IPS DF 4.7 (cell line): Measurements from ENCODE around the gene TPST1.
"Not testable (repeated sequence)": the region's sequence is repeated elsewhere in the genome, so short reads cannot be mapped to it uniquely, and the experiment has no call there.

Experiments used
- DNase-seq: peaks from one replicate; pipeline ENCODE4 v3.0.0-alpha.2; 2013; ENCODE audit warnings: low spot score; ENCODE audit errors: extremely low read depth

Gene TPST1

DNA sequence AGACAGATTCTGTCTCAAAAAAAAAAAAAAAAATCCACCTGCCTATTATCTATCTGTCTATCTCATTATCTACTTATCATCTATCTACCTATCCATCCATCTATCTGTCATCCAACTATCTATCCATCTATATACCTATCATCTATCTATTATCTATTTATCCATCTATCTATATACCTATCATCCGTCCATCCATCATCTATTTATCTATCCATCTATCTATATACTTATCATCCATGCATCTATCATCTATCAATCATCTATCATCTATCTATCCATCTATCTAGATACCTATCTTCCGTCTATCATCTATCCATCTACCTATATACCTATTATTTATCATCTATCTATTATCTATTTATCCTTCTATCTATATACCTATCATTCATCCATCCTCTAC lies 16.5 kb upstream of the TPST1 start:
- no peak for DNase-seq

DNA sequence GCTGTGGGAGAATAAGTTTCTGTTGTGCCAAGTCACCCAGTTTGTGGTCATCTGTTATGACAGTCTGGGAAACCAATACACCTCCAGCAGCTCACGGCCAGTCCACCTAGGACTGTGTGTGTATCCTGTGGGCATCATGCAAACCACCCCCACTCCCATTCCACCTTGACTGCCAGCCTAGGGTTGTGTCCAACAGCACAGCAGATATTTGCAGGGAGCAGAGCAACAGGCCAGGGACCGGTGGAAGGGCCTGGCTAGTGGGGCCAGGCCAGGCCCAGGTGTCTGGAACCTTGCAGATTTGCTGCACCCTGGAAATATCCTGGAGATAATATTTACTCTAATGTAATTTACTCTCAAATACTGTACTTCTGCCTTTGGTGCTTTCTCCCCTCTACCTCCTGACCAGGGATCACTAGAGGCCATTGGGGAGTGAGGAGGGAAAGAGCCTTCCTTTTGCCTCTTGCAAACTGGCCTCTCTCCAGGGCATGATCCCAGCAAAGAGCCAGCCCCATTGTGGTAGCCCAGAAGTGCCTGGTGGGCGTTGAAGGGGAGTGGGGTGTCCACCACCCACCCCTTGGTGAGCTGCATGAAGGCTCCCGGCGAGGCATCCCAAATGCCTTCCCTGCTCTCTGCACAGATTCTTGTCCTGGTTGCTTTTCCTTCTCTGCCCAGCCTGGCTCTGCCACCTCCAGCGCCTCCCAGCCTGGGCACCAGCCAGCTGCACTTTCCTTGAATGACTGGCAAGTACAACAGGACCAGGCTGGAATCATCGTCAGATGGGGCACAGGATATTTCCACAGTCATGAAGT lies 15.2 kb upstream of the TPST1 start:
- DNase-seq = no peak

DNA sequence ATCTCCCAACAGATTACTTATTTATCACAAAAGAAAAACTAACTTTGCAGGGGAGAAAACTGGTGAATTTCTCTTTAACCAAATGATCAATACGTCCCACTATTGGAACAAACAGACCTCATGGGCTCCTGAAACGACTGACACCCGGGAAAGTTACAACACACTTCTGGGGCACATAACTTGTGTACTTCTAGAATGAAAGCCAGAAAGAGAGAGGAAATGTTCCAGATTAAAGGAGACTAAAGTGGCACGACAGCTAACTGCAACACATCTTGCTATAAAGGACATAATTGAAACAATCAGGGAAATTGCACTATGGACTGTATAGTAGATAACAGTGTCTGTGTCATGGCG lies 14.7 kb upstream of the TPST1 start:
- DNase-seq = no peak

DNA sequence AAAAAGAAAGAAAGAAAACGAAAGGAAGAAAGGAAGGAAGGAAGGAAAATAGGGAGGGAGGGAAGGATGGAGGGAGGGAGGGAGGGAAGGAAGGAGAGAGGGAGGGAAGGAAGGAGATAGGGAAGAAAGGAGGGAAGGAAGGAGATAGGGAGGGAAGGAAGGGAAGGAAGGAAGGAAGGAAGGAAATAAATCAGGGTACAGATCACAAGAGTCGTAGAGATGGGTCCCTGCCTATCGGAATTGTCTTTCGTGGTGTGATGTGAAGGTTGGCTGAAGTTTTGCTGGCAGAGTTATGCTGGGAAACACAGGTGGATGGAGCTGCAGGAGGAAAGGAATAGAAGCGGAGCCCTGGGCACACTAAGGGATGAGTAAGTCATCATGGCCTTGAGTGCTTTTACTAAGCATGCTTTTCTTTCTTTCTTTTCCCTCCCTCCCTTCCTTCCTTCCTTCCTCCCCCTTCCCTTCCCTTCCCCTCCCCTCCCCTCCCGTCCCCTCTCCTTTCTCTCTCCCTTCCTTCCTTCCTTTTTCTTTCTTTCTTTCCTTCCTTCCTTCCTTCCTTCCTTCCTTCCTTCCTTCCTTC lies 11.9 kb upstream of the TPST1 start:
- DNase-seq = no peak

DNA sequence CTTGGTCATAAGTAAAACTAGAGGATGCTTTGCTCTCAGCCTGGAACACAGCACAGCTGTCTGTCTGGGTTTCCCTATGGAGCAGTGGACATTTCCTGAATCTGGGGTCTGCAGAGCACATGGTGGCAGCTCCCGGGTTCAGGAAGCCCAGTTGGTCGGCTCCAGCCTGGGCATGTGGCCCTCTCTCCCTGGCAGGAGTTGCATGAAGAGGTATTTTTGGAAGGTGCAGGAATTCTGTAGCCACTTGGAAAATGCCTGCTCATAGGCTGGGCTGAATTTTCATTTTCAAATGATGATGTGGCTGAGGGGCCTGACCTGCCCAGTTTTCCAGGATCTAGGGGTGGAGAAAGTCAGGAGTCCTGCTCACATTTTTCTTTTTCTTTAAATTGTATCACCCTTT lies 6.7 kb upstream of the TPST1 start:
- DNase-seq = no peak

DNA sequence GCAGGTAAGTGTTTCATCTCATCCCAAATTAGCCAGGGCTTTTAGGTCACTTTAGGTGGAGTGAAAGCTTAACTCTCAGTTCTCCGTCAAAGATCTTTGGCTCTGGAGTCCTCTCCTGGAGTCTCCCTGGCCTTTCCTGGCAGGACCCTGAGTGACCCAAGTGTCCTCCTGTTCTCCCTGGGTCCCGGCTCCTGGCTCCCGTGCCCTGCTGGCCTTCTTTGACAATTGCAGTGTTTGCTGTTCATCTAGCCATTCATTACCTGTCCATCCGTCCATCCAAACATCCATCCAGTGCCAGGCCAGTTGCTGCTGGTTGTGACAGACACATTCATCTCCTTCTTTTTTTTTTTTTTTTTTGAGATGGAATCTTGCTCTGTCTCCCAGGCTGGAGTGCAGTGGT lies 6.2 kb upstream of the TPST1 start:
- no peak for DNase-seq

DNA sequence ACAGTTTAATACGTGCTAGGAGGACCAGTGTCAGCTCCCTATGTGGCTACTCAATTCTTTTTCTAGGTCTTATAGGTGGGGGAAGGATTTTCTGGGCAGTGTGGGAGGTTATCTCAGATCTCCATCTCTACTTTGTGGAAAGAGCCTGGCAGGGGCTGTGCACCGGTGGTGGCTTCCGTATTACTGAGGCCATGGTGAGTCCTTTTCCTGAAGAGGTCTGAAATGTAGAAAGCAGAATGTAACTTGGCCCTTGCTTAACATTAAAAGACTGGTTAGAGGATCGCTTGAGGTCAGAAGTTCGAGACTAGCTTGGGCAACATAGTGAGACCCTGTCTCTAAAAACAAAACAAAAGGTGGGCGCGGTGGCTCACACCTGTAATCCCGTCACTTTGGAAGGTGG lies 2.7 kb upstream of the TPST1 start:
- DNase-seq = no peak

DNA sequence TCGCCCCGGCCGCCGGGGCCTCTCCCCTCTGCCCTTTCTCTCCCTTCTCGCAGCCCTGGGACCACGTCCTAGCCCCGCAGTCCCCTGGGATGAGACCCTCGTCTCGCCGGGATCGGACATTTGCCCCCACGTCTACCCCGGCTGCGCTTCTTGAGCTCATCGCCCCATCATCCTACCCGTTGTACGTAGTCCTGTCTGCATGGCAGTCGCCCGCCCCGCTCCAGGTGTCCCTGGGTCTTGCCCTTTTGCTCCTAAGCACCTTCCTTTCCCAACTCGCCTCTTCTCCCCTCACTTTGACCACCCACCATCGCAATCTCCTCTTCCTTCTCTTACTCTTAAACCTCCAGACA lies 582 bp downstream of the TPST1 start:
- DNase-seq = no peak

DNA sequence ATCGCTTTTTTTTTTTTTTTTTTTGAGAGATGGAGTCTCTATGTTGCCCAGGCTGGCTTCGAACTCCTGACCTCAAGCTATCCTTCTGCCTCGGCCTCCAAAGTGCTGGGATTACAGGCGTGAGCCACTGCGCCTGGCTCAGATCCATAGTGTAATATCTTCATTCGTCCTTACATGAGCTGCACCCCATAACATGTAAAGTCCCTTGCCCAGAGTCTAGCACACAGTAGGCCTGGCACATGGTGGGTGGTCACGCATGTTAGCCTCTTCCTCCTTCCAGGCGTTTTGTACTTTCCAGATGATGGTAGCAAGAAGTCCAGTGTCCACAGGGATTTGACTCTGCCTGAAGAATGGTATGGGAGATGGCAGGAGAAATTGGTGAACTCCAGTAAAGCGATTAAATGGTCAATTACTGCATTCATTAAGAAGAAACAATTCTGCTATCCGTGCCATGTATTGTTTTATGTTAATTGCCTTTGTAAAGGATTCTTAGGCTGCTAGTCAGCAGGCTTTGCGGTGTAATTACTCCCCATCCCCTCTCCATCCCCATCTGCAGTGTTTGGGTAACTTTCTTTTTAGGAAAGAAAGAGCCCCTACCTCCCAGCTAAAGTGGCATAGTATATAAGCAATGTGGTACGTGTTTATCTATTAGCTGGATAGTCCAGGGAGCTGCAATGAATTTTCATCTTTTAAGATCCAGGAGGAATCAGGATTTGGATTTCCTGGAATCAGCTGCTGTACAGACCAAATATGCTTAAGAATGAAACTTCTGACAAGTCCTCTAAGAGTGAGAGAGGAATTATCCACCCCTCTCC lies 1.2 kb downstream of the TPST1 start:
- no peak for DNase-seq

DNA sequence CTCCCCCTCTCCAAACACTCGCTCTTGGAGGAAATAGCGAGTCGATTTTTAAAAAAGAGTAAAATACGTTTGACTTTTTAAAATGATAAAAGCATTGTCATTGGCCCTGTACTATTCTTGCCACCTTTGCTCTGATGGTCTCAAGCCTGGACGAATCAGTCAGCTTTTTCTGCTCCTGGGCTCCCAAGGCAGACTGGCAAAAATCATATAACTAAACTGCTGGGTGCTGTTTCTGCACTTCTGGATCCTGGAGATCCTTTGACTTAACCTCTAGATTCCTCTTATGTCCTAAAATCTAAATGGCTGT lies 1.8 kb downstream of the TPST1 start:
- DNase-seq = no peak

DNA sequence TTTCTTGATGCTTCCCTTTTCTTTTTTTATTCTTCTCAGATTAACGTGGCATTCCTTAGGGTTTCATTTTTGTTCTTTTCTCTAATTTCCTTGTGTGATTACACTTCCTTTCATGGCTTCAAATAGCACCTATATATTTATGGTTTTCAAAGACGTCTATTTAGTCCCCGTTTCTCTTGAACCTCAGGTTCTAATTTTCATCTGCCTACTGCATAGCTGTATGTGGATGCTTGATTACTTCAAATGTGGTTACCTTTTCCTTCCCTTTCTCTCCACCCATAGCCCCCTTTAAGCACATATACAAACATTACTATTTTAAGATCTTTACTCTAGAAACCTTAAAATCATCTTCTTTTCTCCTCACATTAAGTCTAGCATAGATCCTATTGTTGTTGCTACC lies 2.4 kb downstream of the TPST1 start:
- DNase-seq = no peak

DNA sequence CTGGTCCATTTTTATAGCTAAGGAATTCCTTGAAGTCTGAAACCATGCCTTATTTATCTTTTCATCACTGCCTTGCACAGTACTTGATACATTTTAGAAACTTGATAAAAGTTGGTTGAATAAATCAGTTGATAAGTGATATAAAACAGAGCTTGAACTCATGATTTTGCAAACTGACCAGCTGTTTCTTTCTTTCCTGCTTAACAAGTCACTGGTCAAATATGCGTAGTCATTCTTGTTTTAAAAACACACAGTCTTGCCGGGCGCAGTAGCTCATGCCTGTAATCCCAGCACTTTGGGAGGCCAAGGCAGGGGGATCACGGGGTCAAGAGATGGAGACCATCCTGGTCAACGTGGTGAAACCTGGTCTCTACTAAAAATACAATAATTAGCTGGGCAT lies 6.3 kb downstream of the TPST1 start:
- no peak for DNase-seq

DNA sequence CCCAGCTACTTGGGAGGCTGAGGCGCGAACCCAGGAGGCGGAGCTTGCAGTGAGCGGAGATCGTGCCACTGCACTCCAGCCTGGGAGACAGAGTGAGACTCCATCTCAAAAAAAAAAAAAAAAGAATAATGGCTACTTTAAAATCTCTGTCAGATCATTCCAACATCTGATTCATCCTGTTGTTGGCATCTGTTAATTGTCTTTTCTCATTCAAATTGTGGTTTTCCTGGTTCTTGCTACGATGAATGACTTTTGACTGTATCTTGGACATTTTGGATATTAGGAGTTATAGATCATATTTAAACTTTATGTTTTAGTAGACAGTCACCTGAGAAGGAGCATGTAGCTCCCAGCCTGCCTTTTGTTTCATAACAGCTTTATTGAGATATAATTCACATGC lies 8.5 kb downstream of the TPST1 start:
- DNase-seq = no peak

DNA sequence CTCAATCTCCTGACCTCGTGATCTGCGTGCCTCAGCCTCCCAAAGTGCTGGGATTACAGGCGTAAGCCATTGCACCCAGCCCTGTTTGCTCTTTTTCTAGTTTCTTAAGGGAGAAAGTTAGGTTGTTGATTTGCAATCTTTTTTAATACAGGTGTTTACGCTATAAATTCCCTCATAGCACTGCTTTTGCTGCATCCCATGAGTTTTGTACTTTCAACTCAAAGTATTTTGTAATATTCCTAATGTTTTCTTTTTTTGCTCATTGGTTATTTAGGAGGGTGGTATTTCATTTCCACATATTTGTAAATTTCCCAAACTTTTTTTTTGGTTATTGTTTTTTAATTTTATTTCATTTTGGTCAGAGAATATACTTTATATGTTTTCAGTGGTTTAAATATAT lies 11.6 kb downstream of the TPST1 start:
- DNase-seq = no peak

DNA sequence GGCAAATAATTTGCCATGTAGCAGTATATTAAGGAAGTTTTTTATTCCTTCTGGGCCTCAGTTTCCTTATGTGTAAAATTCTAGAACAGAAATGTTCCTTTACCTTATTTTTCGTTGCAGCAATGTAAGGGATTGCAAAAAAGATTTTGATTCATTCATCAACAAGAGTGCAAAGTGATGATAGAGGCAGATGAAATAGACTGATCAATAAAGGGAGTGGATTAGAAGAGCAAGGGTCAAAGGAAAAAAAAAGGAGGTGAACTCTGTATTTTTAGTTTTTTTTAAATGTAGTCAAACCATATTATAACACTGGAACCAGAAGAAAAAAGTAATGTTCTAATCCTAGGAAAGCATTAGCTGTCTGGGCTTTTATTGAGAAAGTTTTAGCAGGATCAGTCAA lies 14.7 kb downstream of the TPST1 start:
- no peak for DNase-seq

DNA sequence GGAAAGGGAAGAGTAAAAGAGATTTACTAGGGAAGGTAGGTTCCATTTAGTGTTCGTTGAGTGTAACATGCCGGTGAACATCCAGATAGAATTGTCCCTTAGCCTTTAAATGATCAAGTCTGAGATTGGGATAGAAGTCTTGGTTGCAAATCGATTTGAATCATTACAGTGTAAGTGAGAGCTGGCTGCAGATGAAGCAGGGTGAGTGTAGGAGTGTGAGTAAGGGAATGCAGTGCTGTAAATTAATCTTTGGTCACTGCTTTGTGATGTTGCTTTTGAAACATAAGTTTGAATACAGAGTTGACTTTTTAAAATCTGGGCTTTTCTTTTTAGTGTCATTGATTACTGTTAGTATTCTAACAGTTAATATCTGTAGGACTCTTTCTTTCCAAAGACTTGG lies 16.3 kb downstream of the TPST1 start:
- no peak for DNase-seq

DNA sequence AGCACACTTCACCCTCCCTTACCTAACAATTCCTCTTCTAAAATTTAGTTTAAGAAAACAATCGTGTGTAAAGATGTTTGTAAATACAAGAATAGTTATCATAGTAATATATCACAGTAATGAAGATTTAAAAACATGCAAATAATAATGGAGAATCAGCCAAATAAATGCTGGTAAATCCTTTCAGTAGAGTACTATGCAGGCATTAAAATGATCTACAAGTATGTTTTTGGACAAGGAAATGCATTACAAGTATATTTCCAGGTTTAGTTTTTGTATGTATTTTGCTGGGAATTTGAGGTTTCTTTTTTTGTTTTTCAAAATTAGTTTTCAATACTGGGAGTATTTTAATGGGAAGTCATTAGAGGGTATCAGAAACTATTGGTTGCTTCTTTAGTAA lies 22.7 kb downstream of the TPST1 start:
- no peak for DNase-seq

DNA sequence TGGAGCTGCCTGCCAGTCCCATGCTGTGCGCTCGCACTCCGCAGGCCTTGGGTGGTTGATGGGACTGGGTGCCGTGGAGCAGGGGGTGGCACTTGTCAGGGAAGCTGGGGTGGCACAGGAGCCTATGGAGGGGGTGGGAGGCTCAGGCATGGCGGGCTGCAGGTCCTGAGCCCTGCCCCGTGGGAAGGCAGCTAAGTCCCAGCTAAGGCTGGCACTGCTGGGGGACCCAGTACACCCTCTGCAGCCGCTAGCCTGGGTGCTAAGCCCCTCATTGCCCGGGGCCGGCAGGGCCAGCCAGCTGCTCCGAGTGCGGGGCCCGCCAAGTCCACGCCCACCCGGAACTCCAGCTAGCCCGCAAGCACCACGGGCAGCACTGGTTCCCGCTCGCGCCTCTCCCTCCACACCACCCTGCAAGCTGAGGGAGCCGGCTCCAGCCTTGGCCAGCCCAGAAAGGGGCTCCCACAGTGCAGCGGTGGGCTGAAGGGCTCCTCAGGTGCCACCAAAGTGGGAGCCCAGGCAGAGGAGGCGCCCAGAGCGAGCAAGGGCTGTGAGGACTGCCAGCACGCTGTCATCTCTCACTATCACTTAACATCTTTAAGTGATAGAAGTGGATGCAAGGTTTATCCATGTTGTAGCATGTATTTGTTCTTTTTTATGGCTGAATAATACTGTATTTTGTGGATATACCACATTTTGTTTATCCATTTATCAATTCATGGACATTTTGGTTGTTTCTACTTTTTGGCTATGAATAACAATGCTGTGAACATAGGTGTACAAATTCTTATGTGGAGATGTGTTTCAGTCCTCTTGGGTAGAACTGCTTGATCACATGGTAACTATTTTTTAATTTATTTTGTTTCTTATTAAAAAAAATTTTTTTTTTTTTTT lies 26.4 kb downstream of the TPST1 start:
- DNase-seq = not testable (repeated sequence)

DNA sequence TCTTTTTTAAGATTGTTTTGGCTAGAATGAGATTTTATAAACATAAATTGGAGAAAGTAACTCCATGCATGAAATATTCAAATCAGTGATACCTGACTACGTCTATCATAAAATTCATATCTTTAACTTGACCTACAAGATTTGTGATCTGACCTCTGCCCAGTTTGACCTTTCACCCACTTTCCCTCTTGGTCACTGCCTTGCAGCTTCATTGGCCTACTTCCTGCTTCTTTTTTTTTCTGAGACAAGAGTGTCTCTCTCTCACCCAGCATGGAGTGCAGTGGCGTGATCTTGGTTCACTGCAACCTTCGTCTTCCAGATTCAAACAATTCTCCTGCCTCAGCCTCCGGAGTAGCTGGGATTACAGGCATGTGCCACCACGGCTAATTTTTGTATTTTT lies 28.5 kb downstream of the TPST1 start:
- no peak for DNase-seq

DNA sequence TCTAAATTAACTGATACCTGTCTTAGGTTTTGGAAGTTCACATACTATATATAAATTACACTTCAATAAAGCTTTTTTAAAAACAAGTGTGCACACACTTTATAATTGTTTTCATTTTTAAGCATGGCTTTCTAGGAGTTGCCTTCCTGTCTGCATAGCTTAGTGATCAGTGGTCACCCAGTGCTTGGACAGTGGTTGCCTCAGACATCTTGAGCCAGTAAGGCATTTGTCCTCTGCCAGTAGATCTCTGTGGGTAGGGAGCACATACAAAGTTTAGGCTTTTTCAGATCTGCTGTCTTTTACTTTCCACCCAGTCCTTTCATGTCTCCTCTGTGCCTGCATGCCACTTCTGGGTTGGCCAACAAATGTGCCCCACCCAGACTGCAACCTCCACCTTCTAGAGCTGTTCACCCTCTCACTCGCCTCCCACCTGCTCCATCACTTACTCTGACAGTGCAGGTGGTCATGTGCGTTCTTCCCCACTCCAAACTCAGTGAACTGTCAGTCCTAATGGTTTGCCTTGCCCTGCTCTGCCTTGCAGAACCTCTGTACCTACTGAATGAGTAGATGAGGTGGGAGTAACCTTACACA lies 31.7 kb downstream of the TPST1 start:
- no peak for DNase-seq

DNA sequence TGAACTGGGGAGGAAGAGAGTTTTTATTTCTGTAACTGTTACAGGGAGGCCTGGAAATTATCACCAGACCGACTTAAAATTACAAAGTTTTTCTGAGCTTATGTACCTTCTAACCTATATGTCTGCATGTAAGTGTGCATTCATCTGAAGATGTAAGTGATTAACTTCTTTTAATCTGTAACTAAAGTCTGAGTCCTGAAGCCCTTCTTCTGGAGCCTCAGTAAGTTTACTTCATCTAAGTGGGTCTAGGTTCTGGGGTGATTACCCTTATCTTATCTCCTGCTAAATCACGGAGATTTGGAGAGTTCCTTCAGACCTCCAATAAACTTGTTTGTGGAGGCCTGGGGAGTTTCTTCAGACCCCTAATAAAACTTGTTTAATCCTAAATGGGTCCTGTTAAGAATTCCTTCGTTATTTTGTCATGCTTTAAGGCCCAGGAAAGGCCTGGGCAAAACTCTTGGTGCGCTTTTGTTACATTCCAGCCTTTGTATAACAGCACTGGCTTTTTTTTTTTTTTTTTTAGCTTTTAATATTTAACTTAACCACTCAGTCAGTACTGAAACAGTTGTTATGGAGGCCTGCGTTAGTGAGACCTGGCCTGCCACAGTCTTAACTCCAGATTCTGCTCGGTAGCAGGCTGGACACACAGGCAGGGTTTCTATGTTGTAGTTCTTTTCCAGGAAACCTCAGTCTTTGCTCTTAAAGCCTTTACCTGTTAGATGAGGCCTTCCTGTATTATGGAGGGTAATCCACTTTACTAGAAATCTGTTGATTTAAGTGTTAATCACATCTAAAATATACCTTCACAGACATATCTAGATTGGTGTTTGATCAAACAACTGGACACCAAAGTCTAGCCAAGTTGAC lies 33.0 kb downstream of the TPST1 start:
- no peak for DNase-seq
